NCI-H2171 treated with DMSO at 0.1 percent for 48 hours (cell line): Measurements from ENCODE around the gene SULT1A1.

Experiments used
- DNase-seq: peaks from one replicate; lab custom pipeline; 2025; lab: John Stamatoyannopoulos, UW

Gene SULT1A1

DNA sequence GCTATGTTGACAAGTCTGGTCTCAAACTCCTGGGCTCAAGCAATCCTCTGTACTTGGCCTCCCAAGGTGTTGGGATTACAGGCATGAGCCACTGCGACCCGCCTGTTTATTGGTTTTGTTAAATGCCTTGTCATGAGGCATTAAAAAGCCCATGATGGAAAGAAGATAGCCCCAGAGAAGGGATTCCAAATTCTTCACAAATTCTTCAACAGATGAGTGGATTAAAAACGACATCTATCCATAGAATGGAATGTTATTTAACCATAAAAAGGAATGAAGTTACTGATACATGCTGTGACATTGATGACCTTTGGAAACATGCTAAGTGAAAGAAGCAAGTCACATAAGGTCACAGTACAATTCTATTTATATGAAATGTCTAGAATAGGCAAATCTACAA, 51.4 kb downstream of the SULT1A1 start:
- DNase-seq, result no peak

DNA sequence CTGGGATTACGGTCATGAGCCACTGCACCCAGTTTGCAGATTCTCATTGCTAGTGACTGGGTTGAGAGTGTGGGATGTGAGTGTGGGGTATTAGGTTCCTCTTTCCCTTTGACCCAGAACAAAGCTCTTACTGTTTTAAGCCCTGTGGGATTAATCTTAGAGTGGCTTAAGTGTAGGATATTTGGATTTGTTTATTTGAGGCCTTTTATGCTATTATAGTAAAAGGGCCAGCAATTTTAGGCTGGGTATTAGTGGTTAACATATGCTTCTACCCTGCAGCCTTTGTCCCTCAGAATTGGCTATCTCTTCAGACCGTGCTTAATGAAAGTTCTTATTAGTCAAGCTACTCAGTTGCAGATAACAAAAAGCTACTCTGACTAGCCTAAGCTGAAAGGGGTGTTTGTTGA, 52.9 kb downstream of the SULT1A1 start:
- DNase-seq, result no peak

DNA sequence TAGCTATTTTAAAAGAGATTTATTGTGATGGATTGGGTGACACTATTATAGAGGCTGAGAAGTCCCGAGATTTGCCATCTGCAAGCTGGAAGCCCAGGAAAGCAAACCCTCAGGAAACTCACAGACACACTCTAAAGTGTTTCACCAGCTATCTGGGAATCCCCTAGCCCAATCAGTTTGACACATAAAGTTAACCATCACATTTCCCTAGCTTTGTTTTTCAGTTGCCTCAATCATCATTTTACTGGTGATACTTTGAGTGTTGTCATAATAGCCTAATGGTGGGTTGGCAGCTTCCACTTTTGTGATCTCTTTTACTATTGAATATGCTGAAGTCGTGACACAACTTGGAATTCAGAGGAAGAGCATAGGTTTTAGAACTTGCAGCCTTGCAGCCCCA, 54.3 kb downstream of the SULT1A1 start:
- DNase-seq, result no peak
